ENCODE data around the gene LMAN1. TPM values are rescaled to one million over a fixed set of nuclear protein-coding genes. Genes with fewer than 3 reads are reported as not detected.

LMAN1 gene
- total and polyA plus RNA-seq, 2 donors (not counting 3 experiments of a cell fraction or from before 2014, with no cell fraction given) = 43.8 to 92.5 TPM

- no peak overlapping the region for H3K4me3 ChIP-seq (replicated peaks in 1 of 3; ENCODE audit: insufficient read depth in 1 of 3, low read depth in 1 of 3, low read length in 3 of 3)
- no peak for TF ChIP-seq GATA2 (IDR thresholded peaks at IDR 0.05; ENCODE audit: insufficient read depth, insufficient read length, low read depth, low read length)
- no peak for TF ChIP-seq CTCF (IDR thresholded peaks at IDR 0.05; ENCODE audit: extremely low read depth in 1 of 2, insufficient read depth in 1 of 2, low read depth in 1 of 2, low read length in 2 of 2)
- TF ChIP-seq FOS (IDR thresholded peaks at IDR 0.05; ENCODE audit: borderline replicate concordance, insufficient read depth, low read length) = no peak
- TF ChIP-seq POLR2AphosphoS5 (IDR thresholded peaks at IDR 0.05; ENCODE audit: insufficient read depth, low read depth, low read length) = no peak
- TF ChIP-seq JUN (IDR thresholded peaks at IDR 0.05; ENCODE audit: borderline replicate concordance, insufficient read depth, insufficient read length, low read depth) = no peak
- no peak for TF ChIP-seq EZH2 (IDR thresholded peaks at IDR 0.05; ENCODE audit: borderline replicate concordance, low read depth, low read length, severe bottlenecking)
- TF ChIP-seq MYC (IDR thresholded peaks at IDR 0.05; ENCODE audit: low read depth, low read length) = no peak
- TF ChIP-seq MAX (IDR thresholded peaks at IDR 0.05; ENCODE audit: insufficient read depth, insufficient read length) = no peak
- peak overlapping the region; percentile 77 for H2AFZ ChIP-seq (ENCODE audit: low read depth, low read length)
- H3K27me3 ChIP-seq (ENCODE audit: control insufficient read depth in 2 of 2, insufficient read depth in 2 of 2, low read length in 2 of 2) = peaks cover 17 to 29% of the 10 kb centered on the region in 2 experiments
- dilution Hi-C loops (cut with MboI; ENCODE audit: extremely low pct_ligation_motif_present, low sequenced_read_pairs) = no loop called here
- no peak overlapping the region for H3K27ac ChIP-seq (ENCODE audit: insufficient read depth, low read depth, low read length)
- H3K9me1 ChIP-seq (replicated peaks; ENCODE audit: control insufficient read depth, extremely low read depth, insufficient read depth, low read length) = no peaks in the 10 kb centered on the region
- H3K36me3 ChIP-seq (ENCODE audit: control insufficient read depth in 2 of 2, extremely low read depth in 1 of 2, insufficient read depth in 2 of 2, low read length in 2 of 2) = no peaks in the 10 kb centered on the region
- H3K79me2 ChIP-seq (ENCODE audit: control insufficient read depth, insufficient read depth, low read length) = no peaks in the 10 kb centered on the region
- POLR2A ChIA-PET = no interaction called here
- no peak overlapping the region for H3K9ac ChIP-seq (replicated peaks; ENCODE audit: extremely low read depth, insufficient read depth, low read length)
- DNase-seq (ENCODE audit: low read depth, low spot score) = no peak
- CTCF ChIA-PET = interaction anchor here (0.6 to 6.2 kb wide), 13 partner anchors 9 to 1247 kb away, joined by 3 to 304 read pairs (median 8); partner anchors contain the start of genes CCBE1 and LMAN1
- H4K20me1 ChIP-seq (replicated peaks; ENCODE audit: control insufficient read depth, extremely low read depth, insufficient read depth, low read length) = no peaks in the 10 kb centered on the region
- H3K4me1 ChIP-seq (ENCODE audit: control insufficient read depth, extremely low read depth, insufficient read depth, low read length) = peaks cover 3% of the 10 kb centered on the region
- peak overlapping the region; percentile 5 for H3K4me2 ChIP-seq (ENCODE audit: insufficient read depth, low read length)
- no TSS peak for BruUV-seq (replicated peaks)
- no peaks in the 10 kb centered on the region for H3K9me3 ChIP-seq (replicated peaks; ENCODE audit: control insufficient read depth, insufficient read depth, low read length)
- intact Hi-C loops (cut with micrococcal nuclease) = loop anchor here (1.0 to 5.0 kb wide), 3 partner anchors 60 to 1238 kb away; no protein-coding TSS in a partner anchor
- FAIRE-seq = no peak
These were observed 50.2 kb downstream of the LMAN1 start for GRCh38 chr18:59308938-59309260.

Data from endothelial cell of umbilical vein (primary cell).